Middle frontal gyrus (tissue), 1 donor: ENCODE results near the gene ZNF460.
"Not testable (repeated sequence)": the region's sequence is repeated elsewhere in the genome, so short reads cannot be mapped to it uniquely, and the experiment has no call there.

Source experiments
- DNase-seq: peaks from one replicate; pipeline ENCODE4 v3.0.0-alpha.2; 2015; ENCODE audit warnings: low spot score; ENCODE audit errors: extremely low spot score

ZNF460 gene

DNA sequence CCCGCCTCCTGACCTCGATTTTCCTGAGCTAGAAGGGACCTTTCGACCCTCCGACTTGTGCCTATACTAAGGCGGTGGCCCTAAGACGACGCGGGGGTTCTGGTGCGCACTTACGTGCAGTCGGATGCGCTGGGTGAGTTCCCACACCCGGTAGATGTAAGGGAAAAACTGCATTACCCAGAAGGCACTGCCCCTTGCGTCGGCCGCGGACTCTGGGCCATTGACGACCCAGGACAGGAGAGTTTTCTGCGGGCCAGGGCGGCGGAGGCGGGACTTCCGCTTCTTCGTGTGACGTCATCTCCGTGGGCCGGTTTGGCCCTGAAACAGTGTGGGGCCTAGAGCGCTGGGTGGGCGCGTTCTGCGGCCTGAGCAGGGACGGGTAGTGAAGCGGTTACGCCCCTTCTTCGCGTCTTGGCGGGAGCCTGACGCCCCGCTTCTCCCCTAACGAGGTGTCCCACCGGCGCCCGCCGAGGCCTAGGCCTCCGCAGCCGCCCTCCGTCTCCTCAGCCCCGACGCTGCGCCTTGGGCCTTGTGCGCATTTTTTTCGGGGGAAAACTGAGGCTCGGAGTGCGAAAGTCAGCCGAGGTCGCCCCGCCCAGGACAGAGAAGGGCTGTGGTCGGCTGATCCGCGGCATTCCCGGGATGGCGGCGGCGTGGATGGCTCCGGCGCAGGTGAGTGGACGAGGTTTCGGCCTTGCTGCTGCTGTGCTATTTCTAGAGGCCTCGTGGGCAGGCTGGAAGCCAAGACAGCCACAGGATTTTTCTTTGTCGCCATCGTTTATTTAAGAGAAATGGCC is at the start of gene ZNF460:
TSS of gene ZNF460 (plus strand) at position 321 of the 797 bp plus-strand sequence. CDS start at position 643, 322 bp downstream.
- DNase-seq, result peak; percentile 95

DNA sequence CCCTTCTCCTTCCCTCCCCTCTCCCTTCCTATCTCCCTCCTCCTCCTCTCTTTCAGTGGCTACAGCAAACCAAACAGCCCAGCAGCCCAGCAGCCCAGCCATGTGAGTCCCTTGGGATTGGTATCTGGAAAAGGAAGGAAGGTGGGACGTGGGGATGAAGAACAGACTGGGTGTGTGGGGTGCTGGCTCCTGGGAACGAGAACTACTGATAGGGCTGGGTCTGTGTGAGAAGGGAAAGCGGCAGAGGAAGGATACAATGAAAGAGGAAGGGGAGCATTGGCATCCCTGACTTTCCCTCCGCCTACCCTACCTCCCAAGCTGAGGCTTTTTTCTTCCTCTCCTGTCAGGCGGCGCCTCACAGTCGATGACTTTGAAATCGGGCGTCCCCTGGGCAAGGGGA is 48.6 kb upstream of the ZNF460 start:
- DNase-seq, result no peak

DNA sequence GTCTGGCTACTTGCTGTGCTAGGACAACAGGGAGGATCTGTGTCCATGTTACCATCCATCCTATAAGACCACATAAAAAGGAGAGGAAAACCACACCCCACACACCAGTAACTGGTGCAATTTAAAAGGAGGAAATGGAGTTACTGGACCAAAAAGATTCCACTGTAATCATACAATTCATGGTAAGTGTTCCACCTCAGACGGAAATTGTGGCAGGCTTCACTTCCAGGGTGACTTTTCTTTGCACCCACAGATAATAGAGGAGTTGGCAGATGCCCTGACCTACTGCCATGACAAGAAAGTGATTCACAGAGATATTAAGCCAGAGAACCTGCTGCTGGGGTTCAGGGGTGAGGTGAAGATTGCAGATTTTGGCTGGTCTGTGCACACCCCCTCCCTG is 47.1 kb upstream of the ZNF460 start:
- no peak for DNase-seq

DNA sequence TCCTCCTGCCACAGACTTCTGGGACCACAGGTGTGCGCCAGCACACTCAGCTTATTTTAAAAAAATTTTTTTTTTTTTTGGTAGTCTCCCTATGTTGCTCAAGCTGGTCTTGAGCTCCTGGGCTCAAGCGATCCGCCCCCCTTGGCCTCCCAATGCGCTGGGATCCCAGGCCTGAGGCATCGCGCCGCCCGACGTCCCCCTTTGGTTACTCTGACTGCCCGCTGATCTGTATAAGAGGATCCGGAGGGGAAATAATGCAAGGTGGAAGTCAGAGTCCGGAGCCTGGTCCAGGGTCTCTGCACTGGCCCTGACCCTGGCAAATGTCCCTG is 40.3 kb upstream of the ZNF460 start:
- DNase-seq, result no peak

DNA sequence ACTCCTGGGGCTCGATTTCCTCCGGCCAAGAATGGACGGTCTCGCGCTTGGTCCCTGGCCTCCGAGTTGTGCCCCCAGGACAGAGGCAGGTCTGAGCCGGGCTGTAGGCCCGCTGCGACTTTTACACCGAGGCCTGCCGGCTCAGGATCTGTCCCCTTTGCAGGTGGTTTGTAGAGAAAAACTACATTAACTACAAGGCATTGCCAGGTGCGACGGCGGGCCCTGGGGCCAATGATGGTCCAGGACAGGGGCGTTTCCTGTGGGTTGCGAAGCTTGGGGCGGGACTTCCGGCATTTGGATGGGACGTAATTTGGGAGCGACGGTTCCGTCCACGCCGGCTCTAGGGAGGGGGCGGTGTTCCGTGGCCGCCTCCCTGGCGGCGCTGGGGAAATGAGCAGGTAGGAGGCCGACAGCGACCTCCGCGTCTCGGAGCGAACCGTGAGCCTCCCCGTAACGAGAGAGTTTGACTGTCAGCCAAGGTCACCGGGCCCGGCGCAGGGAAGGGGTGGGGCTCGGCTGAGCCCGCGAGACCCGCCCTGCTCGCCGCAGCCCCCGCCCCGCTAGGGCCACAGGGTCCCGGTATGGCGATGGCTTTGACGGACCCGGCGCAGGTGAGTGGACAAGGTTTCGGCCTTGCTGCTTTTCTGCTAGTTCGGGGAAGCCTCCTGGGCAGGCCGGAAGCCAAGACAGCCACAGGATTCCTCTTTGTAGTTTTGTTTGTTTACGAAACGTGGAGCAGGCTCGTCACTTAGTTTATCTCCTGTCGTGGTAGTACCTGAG is 39.8 kb upstream of the ZNF460 start, which contains the start of gene ZNF805:
TSS of gene ZNF805 (plus strand) at position 322 of the 780 bp plus-strand sequence. CDS start at position 582, 260 bp downstream.
- peak; percentile 87 for DNase-seq

DNA sequence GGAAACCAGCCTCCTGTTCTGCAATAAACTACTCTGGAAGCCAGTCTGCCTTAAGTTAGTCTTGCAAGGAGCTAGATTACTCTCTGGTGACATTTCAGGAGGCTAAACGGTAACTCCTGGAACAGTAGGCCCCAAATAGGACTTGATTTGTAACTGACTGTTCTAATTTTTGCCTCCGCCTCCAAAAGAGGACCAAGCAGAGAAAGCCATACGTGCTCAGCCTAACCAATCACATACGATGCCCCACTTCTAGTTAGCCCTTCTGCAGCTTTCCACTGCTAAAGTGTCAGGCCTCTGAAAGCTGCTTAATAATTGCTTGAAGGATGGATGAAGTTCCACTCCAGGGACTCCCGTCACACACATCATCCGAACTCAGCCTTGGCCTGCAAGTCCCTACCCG is 39.1 kb upstream of the ZNF460 start:
- no peak for DNase-seq

DNA sequence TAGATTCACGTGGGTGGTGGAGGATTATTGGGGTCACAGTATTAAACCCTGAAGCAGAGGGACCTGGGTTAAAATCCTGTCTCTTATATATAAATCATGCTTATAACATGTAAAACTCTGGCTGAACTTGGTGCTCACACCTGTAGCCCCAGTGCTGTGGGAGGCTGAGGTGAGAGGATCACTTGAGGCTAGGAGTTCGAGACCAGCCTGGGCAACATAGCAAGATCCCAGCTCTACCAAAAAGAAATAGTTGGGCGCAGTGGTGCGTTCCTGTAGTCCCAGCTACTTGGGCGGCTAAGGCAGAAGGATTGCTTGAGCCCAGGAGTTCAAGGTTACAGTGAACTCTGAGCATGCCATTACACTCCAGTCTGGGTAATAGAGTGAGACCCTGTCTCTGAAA is 37.5 kb upstream of the ZNF460 start:
- no peak for DNase-seq

DNA sequence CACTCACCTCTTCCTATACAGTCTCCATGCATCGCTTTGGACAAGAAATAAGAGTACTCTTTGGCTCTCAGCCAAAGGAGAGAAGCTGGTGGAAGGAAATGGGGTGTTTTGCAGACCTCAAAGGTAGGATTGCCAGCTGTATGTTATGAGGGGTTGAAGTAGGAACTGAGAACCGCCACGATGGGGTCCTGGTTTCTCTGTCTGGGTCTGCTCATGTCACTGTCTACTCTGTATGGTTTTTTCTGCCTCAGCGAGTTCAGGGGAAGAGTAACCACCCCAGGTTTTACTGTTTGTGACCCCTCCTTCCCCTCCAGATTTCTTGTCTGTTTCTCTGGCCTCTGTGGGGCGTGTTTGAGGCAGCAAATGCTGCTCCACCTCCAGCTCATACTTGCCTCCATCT is 35.8 kb upstream of the ZNF460 start:
- DNase-seq, result no peak

DNA sequence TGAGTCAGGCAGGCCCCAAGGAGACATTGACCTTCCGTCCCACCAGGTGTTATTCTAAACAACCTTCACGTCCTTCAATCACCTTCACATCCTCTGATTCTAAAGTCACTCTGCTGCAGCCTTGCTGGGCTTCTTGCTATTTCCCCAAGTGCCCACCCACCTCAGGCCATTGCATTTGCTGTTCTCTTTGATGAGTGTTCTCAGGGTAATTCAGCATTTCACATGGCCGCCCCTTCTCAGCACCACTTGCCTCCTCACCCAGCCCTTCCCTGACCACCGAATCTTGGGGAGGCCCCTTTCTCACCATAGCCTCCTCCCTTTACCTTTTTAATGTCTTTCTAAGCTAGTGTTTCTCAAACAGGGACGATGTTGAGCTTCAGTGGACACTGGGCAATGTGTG is 35.2 kb upstream of the ZNF460 start:
- no peak for DNase-seq

DNA sequence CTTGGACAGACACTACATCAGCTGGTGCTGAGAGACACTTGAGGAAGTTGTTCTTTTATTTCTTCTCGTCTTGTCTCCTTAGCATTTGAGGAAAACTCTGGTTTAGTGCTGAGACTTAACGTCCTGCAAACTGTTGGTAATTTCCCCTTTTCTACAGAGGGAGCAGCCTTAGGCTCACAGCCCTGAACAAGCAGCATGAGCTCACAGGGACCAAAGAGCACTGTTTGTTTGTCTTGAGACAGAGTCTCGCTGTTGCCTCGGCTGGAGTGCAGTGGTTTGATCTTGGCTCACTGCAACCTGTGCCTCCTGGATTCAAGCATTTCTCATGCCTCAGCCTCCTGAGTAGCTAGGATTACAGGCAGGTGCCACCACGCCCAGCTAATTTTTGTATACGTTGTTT is 34.3 kb upstream of the ZNF460 start:
- DNase-seq, result no peak

DNA sequence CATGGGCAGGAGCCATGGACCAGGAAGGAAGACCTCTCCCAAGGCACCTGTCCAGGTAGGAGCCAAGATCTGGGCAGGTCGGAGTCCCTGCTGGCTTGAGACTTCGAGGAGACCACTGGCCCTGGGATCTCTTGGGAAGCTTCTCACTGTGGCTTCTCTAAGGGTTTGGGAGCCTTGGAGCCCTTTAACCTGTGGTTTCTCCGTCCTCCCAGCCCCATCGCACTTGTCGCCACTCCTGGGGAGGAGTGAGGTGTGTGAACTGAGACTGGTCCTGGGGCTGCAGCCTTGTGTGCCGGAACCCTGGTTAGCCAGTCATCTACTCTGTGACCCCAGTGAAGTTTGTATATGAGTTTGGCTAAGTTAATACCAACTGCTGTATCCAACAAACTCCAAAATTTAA is 31.6 kb upstream of the ZNF460 start:
- no peak for DNase-seq

DNA sequence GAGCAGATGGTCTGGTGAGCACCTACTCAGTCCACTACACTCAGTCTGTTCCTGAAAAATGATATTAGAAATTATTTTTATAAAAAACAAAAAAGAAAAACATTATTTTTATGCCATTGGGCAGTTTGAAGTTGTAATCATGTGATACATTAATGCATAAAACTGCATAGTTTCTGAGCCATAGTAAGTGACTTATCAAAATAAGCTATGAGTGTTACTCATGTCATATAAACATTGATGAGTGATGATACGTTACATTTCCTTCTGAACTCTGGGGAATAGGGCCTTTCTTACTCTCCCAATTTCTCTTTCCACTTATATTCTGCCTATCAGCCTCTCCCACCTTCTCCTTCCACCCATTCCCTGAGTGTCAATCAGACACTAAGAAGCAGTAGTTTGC is 31.0 kb upstream of the ZNF460 start:
- no peak for DNase-seq

DNA sequence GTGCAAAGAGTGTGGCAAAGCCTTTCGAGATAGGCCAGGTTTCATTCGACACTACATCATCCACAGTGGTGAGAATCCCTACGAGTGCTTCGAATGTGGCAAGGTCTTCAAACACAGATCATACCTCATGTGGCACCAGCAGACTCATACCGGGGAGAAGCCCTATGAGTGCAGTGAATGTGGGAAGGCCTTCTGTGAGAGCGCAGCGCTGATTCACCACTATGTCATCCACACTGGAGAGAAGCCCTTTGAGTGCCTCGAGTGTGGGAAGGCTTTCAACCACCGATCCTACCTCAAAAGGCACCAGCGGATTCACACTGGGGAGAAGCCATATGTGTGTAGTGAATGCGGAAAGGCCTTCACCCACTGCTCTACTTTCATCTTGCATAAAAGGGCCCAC is 26.5 kb upstream of the ZNF460 start:
- DNase-seq, result not testable (repeated sequence)

DNA sequence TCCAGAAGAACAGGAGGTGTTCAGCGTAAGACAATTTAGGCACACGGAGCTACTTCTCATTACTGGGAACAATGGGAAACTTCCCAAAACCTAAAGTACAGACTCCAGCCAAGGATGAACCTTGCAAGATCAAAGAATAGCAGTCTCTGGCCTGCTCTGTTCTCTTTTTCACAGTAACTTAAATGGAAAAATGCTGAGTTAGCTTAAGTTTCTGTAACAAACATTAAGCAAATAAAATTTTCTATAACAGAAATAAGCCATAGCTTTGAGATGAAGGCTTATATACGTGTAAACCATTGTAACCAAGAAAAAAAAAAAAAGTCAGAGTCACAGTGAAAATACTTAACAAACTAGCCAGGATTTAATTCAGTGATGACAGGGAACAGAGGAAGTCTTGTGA is 18.2 kb upstream of the ZNF460 start:
- DNase-seq, result no peak

DNA sequence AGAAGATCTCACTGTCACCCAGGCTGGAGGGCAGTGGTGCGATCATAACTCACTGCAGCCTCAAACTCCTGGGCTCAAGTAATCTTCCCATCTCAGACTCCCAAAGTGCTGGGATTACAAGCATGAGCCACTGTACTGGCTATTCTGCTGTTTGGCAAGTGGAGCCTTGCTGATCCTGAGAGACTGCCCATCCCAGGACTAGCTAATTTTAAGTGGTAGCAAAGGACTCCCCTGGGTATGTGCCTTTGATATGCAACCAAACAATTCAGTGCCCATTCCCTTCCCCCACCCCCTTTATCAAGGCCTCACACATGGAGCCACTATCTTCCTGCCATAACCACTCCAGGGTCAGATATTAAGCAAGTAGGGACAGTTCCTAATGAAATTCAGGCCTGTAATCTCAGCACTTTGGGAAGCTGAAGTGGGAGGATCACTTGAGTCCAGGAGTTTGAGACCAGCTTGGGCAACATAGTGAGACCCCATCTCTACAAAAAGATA is 17.0 kb upstream of the ZNF460 start:
- DNase-seq, result no peak

DNA sequence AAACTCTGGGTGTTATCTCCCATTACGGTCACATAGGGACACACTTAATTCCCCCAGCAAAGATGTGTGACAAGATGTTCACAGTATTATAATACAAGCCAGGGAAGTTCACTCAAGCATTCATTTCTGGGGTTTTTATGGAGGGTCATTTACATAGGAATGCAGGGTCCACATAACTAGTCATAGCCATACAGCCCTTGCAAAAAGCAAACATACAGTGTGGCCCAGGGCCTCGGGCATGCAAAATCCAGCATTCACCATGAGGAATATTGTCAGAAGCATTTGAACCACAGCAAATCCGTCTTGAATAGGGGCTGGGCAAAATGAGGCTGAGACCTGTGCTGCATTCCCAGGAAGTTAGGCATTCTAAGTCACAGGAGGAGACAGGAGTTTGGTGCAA is 13.0 kb upstream of the ZNF460 start:
- no peak for DNase-seq

DNA sequence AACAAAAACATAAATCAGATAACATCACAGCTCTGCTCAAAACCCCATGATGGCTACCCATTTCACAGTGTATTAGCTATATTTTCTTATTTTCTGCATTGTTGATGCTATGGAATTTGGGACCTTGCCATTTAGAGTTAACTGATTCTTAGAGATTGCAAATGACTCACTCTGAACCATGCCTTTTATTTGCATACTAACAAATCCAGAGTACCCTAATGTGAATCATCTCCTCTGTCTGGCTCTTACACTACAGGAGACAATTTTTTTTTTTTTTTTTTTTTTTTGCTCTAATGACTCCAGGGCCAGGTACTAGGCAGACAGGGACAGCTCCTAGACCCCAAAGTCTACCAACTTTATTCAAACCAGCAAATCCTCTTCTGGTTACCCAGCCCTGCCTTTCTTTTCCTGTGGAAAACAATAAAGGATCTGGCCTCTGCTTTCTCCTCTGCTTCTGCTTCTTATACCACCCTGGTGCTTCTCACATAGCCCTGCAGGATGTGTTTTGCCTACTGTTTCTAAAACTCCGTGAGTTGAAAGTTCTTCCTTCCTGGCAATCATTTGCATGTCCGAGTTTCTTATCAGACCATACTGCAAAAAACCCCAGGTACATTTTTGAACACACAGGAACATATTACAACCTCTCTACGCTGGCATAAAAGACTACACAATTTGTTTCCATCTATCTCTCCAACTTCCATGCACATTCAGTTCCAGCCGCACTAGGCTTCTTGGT is 10.6 kb upstream of the ZNF460 start:
- DNase-seq, result no peak

DNA sequence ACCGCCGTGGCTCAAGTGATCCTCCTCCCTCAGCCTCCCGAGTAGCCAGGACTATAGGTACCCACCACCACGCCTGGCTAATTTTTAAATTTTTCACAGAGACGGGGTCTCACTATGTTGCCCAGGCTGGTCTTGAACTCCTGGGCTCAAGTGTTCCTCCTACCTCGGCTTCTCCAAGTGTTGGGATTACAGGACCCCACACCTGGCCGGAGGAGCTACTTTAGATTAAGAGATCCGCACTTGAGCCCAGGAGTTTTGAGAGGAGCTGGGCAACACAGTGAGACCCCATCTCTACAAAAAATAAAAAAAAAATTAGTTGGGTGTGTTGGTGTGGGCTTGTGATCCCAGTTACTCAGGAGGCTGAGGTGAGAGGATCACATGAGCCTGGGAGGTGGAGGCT is 9.0 kb upstream of the ZNF460 start:
- no peak for DNase-seq

DNA sequence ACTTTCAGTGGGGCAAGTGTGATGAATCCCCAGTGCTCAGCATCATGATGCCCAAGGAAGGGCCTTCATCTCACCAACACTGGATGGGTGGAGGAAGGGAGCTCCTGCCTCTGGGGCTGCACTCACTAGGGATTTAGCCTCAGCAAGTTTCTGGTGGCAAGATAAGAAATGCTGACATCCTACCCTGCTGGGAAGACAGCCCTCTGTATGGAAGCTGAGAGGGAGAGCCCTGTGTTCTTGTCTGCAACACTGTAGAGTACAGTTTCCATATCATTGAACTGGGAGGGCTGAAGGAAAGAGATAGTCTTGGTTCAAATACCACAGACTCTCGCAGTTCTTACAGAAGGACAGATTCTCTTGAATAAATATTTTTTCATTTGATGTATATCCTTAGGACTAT is 7.3 kb upstream of the ZNF460 start:
- no peak for DNase-seq

DNA sequence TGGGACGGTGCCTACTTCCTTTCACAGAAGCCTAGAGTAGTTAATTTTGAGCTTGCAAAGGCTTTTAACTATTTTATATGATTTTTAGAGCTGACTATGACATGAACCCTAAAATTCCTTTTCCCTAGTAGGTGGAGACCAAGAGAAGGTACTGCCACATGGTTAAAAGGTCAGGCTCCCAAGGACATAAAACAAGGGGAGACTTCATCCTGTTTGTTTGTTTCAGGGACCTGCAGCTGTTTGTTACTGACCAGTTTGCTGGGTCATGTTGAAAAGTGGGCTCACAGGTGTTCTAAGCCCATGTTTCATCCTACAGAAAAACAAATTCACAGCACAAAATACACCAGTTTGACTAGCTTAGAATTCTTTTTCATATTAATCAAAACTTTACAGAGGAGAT is 3.9 kb upstream of the ZNF460 start:
- DNase-seq, result no peak

DNA sequence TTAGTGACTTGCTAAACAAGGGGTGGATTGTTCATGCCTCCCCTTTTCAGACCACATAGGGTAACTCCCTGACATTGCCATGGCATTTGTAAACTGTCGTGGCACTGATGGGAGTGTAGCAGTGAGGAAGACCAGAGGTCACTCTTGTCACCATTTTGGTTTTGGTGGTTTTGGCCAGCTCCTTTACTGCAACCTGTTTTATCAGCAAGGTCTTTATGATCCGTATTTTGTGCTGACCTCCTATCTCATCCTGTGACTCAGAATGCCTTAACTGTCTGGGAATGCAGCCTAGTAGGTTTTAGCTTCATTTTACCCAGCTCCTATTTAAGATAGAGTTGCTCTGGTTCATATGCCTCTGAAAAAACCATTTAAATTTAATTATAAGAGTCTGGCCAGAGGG is 1.8 kb upstream of the ZNF460 start:
- not testable (repeated sequence) for DNase-seq
